ENCODE results near the gene MCF2L2. TPM values are rescaled to one million over a fixed set of nuclear protein-coding genes. Genes with fewer than 3 reads are reported as not detected.

Gene MCF2L2
- total and polyA plus RNA-seq, 7 donors: 0.99 to 5.0 (median 4.0) TPM; not detected in 1

- WGBS, 2 donors: 18 to 55% methylated on average over 4 of the region's 4 CpGs
- H3K4me1 ChIP-seq: peaks cover 0 to 9% (median 4%) of the 10 kb centered on the region in 4 donors
- DNase-seq: no peak
- H3K4me3 ChIP-seq: no peak overlapping the region
- TF ChIP-seq POLR2AphosphoS5 (IDR thresholded peaks at IDR 0.05) (no peak), POLR2A (IDR thresholded peaks at IDR 0.05) (no peak)
- H3K27ac ChIP-seq: no peak overlapping the region
- H3K27me3 ChIP-seq: no peaks in the 10 kb centered on the region
- intact Hi-C loops (cut with DNase I): no loop called here
- no peaks in the 10 kb centered on the region for H3K9me3 ChIP-seq
- no peaks in the 10 kb centered on the region for H3K36me3 ChIP-seq
Measured at GRCh38 chr3:183291497-183292031, 136.9 kb downstream of the MCF2L2 start.

- intact Hi-C loops (cut with DNase I): no loop called here
- Histone ChIP-seq H3K27me3 (no peaks in the 10 kb centered on the region), H3K27ac (no peak overlapping the region), H3K9me3 (no peaks in the 10 kb centered on the region), H3K4me3 (no peak overlapping the region), H3K4me1 (peaks cover 0 to 22% (median 10%) of the 10 kb centered on the region in 4 donors), H3K36me3 (no peaks in the 10 kb centered on the region)
- TF ChIP-seq CTCF (IDR thresholded peaks at IDR 0.05) (no peak), EP300 (IDR thresholded peaks at IDR 0.05) (no peak), POLR2A (IDR thresholded peaks at IDR 0.05) (no peak), POLR2AphosphoS5 (IDR thresholded peaks at IDR 0.05) (no peak)
- WGBS, 2 donors: 96 to 98% methylated on average over 2 of the region's 2 CpGs
- no peak for DNase-seq
Measured at GRCh38 chr3:183290216-183290615, 138.2 kb downstream of the MCF2L2 start.

GRCh38 chr3:183288117-183288516 lies 140.3 kb downstream of the MCF2L2 start:
- H3K27ac ChIP-seq: peak overlapping the region in 2 of 4 donors; percentile 52 to 66
- no peaks in the 10 kb centered on the region for H3K9me3 ChIP-seq
- no peak overlapping the region for H3K4me3 ChIP-seq
- DNase-seq: no peak
- no peaks in the 10 kb centered on the region for H3K27me3 ChIP-seq
- intact Hi-C loops (cut with DNase I): loop anchor here (5.0 kb wide), 1 partner anchor 36 kb away; the partner anchor contains the start of gene B3GNT5
- TF ChIP-seq CTCF (IDR thresholded peaks at IDR 0.05) (no peak), EP300 (IDR thresholded peaks at IDR 0.05) (no peak), POLR2AphosphoS5 (IDR thresholded peaks at IDR 0.05) (no peak)
- WGBS, 2 donors: 96% methylated on average over 2 of the region's 2 CpGs
- H3K4me1 ChIP-seq: peaks cover 0 to 27% (median 11%) of the 10 kb centered on the region in 4 donors
- H3K36me3 ChIP-seq: no peaks in the 10 kb centered on the region

GRCh38 chr3:183287301-183287971 lies 141.0 kb downstream of the MCF2L2 start:
- TF ChIP-seq POLR2AphosphoS5 (IDR thresholded peaks at IDR 0.05): peak; percentile 11 to 70 (median 50)
- TF ChIP-seq CTCF (IDR thresholded peaks at IDR 0.05): no peak
- no peak for TF ChIP-seq EP300 (IDR thresholded peaks at IDR 0.05)
- no peaks in the 10 kb centered on the region for H3K27me3 ChIP-seq
- intact Hi-C loops (cut with DNase I): loop anchor here (5.0 kb wide), 1 partner anchor 35 kb away; the partner anchor contains the start of gene B3GNT5
- WGBS, 2 donors: 83 to 84% methylated on average over 9 of the region's 9 CpGs
- peak overlapping the region in 3 of 4 donors; percentile 57 to 66 (median 66) for H3K27ac ChIP-seq
- H3K4me3 ChIP-seq: no peak overlapping the region
- H3K36me3 ChIP-seq: no peaks in the 10 kb centered on the region
- peak; percentile 81 for DNase-seq
- peaks cover 0 to 27% (median 11%) of the 10 kb centered on the region in 4 donors for H3K4me1 ChIP-seq
- no peaks in the 10 kb centered on the region for H3K9me3 ChIP-seq

- intact Hi-C loops (cut with DNase I): loop anchor here (5.0 kb wide), 1 partner anchor 34 kb away; the partner anchor contains the start of gene B3GNT5
- 20 to 23% methylated on average over 10 of the region's 10 CpGs for WGBS, 2 donors
Measured at GRCh38 chr3:183285828-183286457, 142.5 kb downstream of the MCF2L2 start.

More at GRCh38 chr3:183285828-183286457, 142.5 kb downstream of the MCF2L2 start:
- DNase-seq: peak; percentile 93
- H3K27me3 ChIP-seq: no peaks in the 10 kb centered on the region
- no peaks in the 10 kb centered on the region for H3K36me3 ChIP-seq
- peak overlapping the region; percentile 19 to 66 (median 62) for H3K27ac ChIP-seq
- no peaks in the 10 kb centered on the region for H3K9me3 ChIP-seq
- H3K4me1 ChIP-seq: peaks cover 0 to 24% (median 11%) of the 10 kb centered on the region in 4 donors
- H3K4me3 ChIP-seq: no peak overlapping the region
- TF ChIP-seq EP300 (IDR thresholded peaks at IDR 0.05) (peak in 2 of 4 donors; percentile 16 to 29), POLR2A (IDR thresholded peaks at IDR 0.05) (no peak), POLR2AphosphoS5 (IDR thresholded peaks at IDR 0.05) (peak; percentile 34 to 85 (median 68))
